ENCODE measurements around the gene PPP1R3E. TPM values are rescaled to one million over a fixed set of nuclear protein-coding genes. Genes with fewer than 3 reads are reported as not detected.

The PPP1R3E gene
- total RNA-seq, 1 experiment from 2014 or later, result 70.4 TPM

GRCh38 chr14:23252420-23253333 is 50.0 kb downstream of the PPP1R3E start:
- Histone ChIP-seq H3K9me3 (ENCODE audit: low read length) (no peaks in the 10 kb centered on the region), H2AFZ (ENCODE audit: low read length) (no peak overlapping the region), H3K36me3 (ENCODE audit: insufficient read depth, low read length) (no peaks in the 10 kb centered on the region), H4K20me1 (ENCODE audit: insufficient read depth, low read depth, low read length) (no peaks in the 10 kb centered on the region), H3K4me1 (ENCODE audit: low read length) (no peaks in the 10 kb centered on the region), H3K4me3 (ENCODE audit: low read length) (no peak overlapping the region), H3K9ac (ENCODE audit: low read length) (no peak overlapping the region), H3K9me2 (replicated peaks; ENCODE audit: insufficient read depth, low read length) (no peaks in the 10 kb centered on the region), H3K27ac (ENCODE audit: low read length) (no peak overlapping the region), H3K79me2 (ENCODE audit: low read length) (no peaks in the 10 kb centered on the region), H3K4me2 (ENCODE audit: low read depth, low read length, poor library complexity, severe bottlenecking) (no peak overlapping the region), H3K27me3 (ENCODE audit: low read length) (no peaks in the 10 kb centered on the region)
- no peak for DNase-seq

GRCh38 chr14:23252006-23252405 is 50.7 kb downstream of the PPP1R3E start:
- H2AFZ ChIP-seq (ENCODE audit: low read length), result no peak overlapping the region
- H3K79me2 ChIP-seq (ENCODE audit: low read length), result no peaks in the 10 kb centered on the region
- no peaks in the 10 kb centered on the region for H3K9me3 ChIP-seq (ENCODE audit: low read length)
- H3K36me3 ChIP-seq (ENCODE audit: insufficient read depth, low read length), result no peaks in the 10 kb centered on the region
- no peak for DNase-seq
- H3K9ac ChIP-seq (ENCODE audit: low read length), result no peak overlapping the region
- no peak overlapping the region for H3K27ac ChIP-seq (ENCODE audit: low read length)
- no peak overlapping the region for H3K4me2 ChIP-seq (ENCODE audit: low read depth, low read length, poor library complexity, severe bottlenecking)
- no peaks in the 10 kb centered on the region for H3K27me3 ChIP-seq (ENCODE audit: low read length)
- H3K4me1 ChIP-seq (ENCODE audit: low read length), result no peaks in the 10 kb centered on the region
- no peaks in the 10 kb centered on the region for H3K9me2 ChIP-seq (replicated peaks; ENCODE audit: insufficient read depth, low read length)
- H3K4me3 ChIP-seq (ENCODE audit: low read length), result no peak overlapping the region
- no peaks in the 10 kb centered on the region for H4K20me1 ChIP-seq (ENCODE audit: insufficient read depth, low read depth, low read length)

GRCh38 chr14:23249824-23250223 is 52.8 kb downstream of the PPP1R3E start:
- Histone ChIP-seq H3K79me2 (ENCODE audit: low read length) (no peaks in the 10 kb centered on the region), H3K4me3 (ENCODE audit: low read length) (no peak overlapping the region), H3K27ac (ENCODE audit: low read length) (no peak overlapping the region), H2AFZ (ENCODE audit: low read length) (no peak overlapping the region), H4K20me1 (ENCODE audit: insufficient read depth, low read depth, low read length) (no peaks in the 10 kb centered on the region), H3K9me2 (replicated peaks; ENCODE audit: insufficient read depth, low read length) (no peaks in the 10 kb centered on the region), H3K4me2 (ENCODE audit: low read depth, low read length, poor library complexity, severe bottlenecking) (no peak overlapping the region), H3K9ac (ENCODE audit: low read length) (no peak overlapping the region), H3K27me3 (ENCODE audit: low read length) (no peaks in the 10 kb centered on the region), H3K4me1 (ENCODE audit: low read length) (no peaks in the 10 kb centered on the region), H3K36me3 (ENCODE audit: insufficient read depth, low read length) (no peaks in the 10 kb centered on the region), H3K9me3 (ENCODE audit: low read length) (no peaks in the 10 kb centered on the region)
- no peak for DNase-seq

- H4K20me1 ChIP-seq (ENCODE audit: insufficient read depth, low read depth, low read length), result no peaks in the 10 kb centered on the region
- no peak overlapping the region for H3K4me2 ChIP-seq (ENCODE audit: low read depth, low read length, poor library complexity, severe bottlenecking)
- H3K9ac ChIP-seq (ENCODE audit: low read length), result no peak overlapping the region
- H3K27me3 ChIP-seq (ENCODE audit: low read length), result no peaks in the 10 kb centered on the region
- H3K9me2 ChIP-seq (replicated peaks; ENCODE audit: insufficient read depth, low read length), result no peaks in the 10 kb centered on the region
- no peaks in the 10 kb centered on the region for H3K9me3 ChIP-seq (ENCODE audit: low read length)
- H3K4me3 ChIP-seq (ENCODE audit: low read length), result no peak overlapping the region
- no peak for DNase-seq
- H3K27ac ChIP-seq (ENCODE audit: low read length), result no peak overlapping the region
- no peak overlapping the region for H2AFZ ChIP-seq (ENCODE audit: low read length)
- H3K4me1 ChIP-seq (ENCODE audit: low read length), result no peaks in the 10 kb centered on the region
- H3K36me3 ChIP-seq (ENCODE audit: insufficient read depth, low read length), result no peaks in the 10 kb centered on the region
- H3K79me2 ChIP-seq (ENCODE audit: low read length), result no peaks in the 10 kb centered on the region
These were observed 54.1 kb downstream of the PPP1R3E start for GRCh38 chr14:23248601-23249000.

Small RNA genes lying within 50 kb of the gene (small RNA-seq; reads per million reads assigned to genes)
- not detected for gene RNU6-1046P

Other genes starting within 250 kb of the PPP1R3E start
- gene CDH24, start 245.3 kb downstream of the PPP1R3E start, total RNA-seq (2014; rRNA removed; shearing (Covaris generic); ENCODE audit: low replicate concordance), result 0.34 and 1.0 TPM in 2 replicates
- gene ACIN1, start 207.7 kb downstream of the PPP1R3E start, total RNA-seq (2014; rRNA removed; shearing (Covaris generic); ENCODE audit: low replicate concordance), result 125 and 159 TPM in 2 replicates
- gene C14orf119, start 207.4 kb downstream of the PPP1R3E start, total RNA-seq (2014; rRNA removed; shearing (Covaris generic); ENCODE audit: low replicate concordance), result 52.6 and 69.3 TPM in 2 replicates
- gene CIROP, start 197.9 kb downstream of the PPP1R3E start, total RNA-seq (2014; rRNA removed; shearing (Covaris generic); ENCODE audit: low replicate concordance), result not detected in 2 replicates
- 0.11 TPM in 1 of 2 replicates, not detected in the other for gene CEBPE, start 183.6 kb downstream of the PPP1R3E start, total RNA-seq (2014; rRNA removed; shearing (Covaris generic); ENCODE audit: low replicate concordance)
- 0.79 TPM in 1 of 2 replicates, not detected in the other for gene SLC7A8, start 119.2 kb downstream of the PPP1R3E start, total RNA-seq (2014; rRNA removed; shearing (Covaris generic); ENCODE audit: low replicate concordance)
- gene RNF212B, start 64.9 kb downstream of the PPP1R3E start, total RNA-seq (2014; rRNA removed; shearing (Covaris generic); ENCODE audit: low replicate concordance), result not detected in 2 replicates
- 9.3 and 12.7 TPM in 2 replicates for gene HOMEZ, start 16.7 kb downstream of the PPP1R3E start, total RNA-seq (2014; rRNA removed; shearing (Covaris generic); ENCODE audit: low replicate concordance)
- gene BCL2L2, start 4.0 kb upstream of the PPP1R3E start, total RNA-seq (2014; rRNA removed; shearing (Covaris generic); ENCODE audit: low replicate concordance), result 15.1 and 18.3 TPM in 2 replicates
- 126 and 195 TPM in 2 replicates for gene PABPN1, start 18.6 kb upstream of the PPP1R3E start, total RNA-seq (2014; rRNA removed; shearing (Covaris generic); ENCODE audit: low replicate concordance)
- gene SLC22A17, start 50.0 kb upstream of the PPP1R3E start, total RNA-seq (2014; rRNA removed; shearing (Covaris generic); ENCODE audit: low replicate concordance), result not detected in 2 replicates
- not detected in 2 replicates for gene EFS, start 62.3 kb upstream of the PPP1R3E start, total RNA-seq (2014; rRNA removed; shearing (Covaris generic); ENCODE audit: low replicate concordance)
- gene IL25, start 70.0 kb upstream of the PPP1R3E start, total RNA-seq (2014; rRNA removed; shearing (Covaris generic); ENCODE audit: low replicate concordance), result not detected in 2 replicates
- not detected in 2 replicates for gene CMTM5, start 74.2 kb upstream of the PPP1R3E start, total RNA-seq (2014; rRNA removed; shearing (Covaris generic); ENCODE audit: low replicate concordance)
- gene MYH6, start 105.4 kb upstream of the PPP1R3E start, total RNA-seq (2014; rRNA removed; shearing (Covaris generic); ENCODE audit: low replicate concordance), result not detected in 2 replicates
- gene MYH7, start 132.8 kb upstream of the PPP1R3E start, total RNA-seq (2014; rRNA removed; shearing (Covaris generic); ENCODE audit: low replicate concordance), result not detected in 2 replicates
- 77.5 and 82.2 TPM in 2 replicates for gene NGDN, start 166.8 kb upstream of the PPP1R3E start, total RNA-seq (2014; rRNA removed; shearing (Covaris generic); ENCODE audit: low replicate concordance)
- 0.07 and 0.32 TPM in 2 replicates for gene ZFHX2, start 248.9 kb upstream of the PPP1R3E start, total RNA-seq (2014; rRNA removed; shearing (Covaris generic); ENCODE audit: low replicate concordance)

Data from Karpas-422 (cell line).